GM15510 (cell line): ENCODE data around the gene SMOC1.

Experiments used
- POLR2A ChIP-seq: IDR thresholded peaks from 3 replicates; pipeline ENCODE4 v1.6.1; 2011; ENCODE audit warnings: borderline replicate concordance; ENCODE audit not compliant: insufficient read length; ENCODE audit errors: extremely low read depth

The SMOC1 gene

GRCh38 chr14:70018230-70018629, 139.0 kb downstream of the SMOC1 start:
- TF ChIP-seq POLR2A, result no peak

DNA sequence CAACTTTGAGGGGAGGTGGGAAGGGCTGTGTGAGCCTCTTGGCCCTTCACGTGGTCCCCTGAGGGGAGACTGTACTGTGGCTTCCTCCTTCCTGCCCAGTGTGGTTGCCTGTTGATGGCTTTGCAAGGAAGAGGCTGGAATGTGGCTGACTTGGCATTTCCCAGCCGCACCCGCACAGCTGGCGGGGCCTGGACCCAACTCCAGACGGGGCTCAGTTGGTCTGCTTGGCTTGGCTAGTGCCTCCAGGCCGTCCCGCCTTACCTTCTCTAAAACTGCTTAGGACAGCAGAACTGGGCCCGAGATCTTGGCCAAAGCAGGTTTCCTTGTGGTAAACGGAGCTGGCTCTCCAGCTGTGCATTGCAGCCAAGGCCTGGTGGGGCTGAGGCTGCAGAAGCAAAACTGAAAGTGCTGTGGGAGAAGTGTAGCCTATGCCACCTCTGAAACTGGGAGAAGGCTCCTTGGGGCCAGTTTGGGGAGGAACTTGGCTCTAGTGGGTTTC, 139.5 kb downstream of the SMOC1 start:
- no peak for TF ChIP-seq POLR2A

DNA sequence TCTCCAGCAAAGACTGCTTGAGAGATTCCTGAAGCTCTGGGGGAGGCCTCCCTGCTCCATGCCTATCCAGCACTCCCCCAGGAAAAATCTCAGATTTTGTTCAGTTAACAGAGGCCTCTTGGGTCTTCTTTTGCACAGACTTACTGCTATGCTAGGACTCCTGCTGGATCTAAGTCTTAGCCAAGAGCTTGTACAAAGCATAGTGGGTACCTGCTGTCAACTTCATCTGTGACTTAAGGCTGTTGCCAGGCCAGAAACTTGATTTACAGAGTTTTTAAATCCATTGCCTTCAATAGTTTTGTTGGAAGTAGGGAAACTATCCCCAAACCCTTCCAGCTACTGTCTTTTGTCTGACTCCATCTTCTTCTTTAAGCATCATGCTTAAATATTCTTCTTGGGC, 140.5 kb downstream of the SMOC1 start:
- TF ChIP-seq POLR2A, result no peak

- TF ChIP-seq POLR2A, result no peak
These were observed 141.3 kb downstream of the SMOC1 start for GRCh38 chr14:70020352-70021170.

DNA sequence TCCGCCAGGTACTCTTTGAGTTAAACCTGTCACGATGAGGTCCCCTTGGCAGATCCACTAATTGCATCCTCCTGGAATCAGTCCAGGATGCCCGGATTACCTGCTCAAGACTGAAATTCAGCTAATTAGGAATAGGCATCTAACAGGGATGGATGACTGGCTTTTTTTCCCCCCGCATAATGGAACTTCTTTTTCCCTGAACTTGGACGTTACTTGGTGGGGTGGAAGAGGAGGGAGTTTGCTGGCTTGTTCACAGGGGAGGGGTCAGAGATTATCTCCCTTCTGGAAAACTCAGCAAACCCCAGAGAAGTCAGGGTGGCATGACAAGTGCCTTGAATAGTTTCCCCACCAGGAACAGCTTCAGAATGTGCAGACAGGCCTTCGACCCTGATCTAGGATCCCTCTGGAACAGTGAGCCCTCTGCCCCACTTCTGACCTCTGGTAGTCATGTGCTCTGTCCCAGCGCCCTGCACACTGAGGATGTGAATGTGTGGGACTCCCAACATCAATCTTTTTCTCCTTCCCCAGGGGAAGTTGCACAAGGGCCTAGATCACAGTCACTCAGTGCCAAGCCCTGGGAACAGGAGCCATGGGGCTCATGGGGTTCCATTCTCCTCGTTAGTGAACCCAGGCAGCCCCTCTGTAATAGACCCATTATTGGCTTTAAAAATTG, 142.5 kb downstream of the SMOC1 start:
- no peak for TF ChIP-seq POLR2A

DNA sequence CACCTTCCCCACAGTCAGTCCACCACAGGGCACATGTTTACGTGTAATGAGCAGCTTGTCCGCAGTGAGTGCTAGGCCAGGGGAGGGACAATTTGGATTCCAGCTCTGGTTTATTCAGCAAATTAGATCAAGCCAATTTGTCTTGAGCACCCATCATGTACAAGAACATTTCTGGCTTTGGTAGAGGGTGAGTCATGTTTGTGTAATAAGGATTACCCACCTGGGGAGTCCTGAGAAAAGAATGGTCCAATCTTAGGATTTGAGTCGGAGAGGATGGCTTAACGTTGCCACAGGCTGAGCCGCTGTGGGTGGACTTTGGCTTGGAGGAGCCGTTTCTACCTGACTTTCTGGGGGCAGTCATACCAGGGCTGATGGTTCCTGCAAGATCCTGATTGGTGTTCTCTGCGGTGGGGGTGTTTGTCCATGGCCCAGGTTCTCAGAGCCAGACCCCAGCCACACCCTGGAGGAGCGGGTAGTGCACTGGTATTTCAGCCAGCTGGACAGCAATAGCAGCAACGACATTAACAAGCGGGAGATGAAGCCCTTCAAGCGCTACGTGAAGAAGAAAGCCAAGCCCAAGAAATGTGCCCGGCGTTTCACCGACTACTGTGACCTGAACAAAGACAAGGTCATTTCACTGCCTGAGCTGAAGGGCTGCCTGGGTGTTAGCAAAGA, 143.7 kb downstream of the SMOC1 start:
- no peak for TF ChIP-seq POLR2A

- TF ChIP-seq POLR2A, result no peak
These were observed 144.7 kb downstream of the SMOC1 start for GRCh38 chr14:70023871-70024270.

GRCh38 chr14:70027785-70028428, 148.7 kb downstream of the SMOC1 start:
- TF ChIP-seq POLR2A, result no peak

GRCh38 chr14:70029296-70030132, 150.3 kb downstream of the SMOC1 start:
- no peak for TF ChIP-seq POLR2A

DNA sequence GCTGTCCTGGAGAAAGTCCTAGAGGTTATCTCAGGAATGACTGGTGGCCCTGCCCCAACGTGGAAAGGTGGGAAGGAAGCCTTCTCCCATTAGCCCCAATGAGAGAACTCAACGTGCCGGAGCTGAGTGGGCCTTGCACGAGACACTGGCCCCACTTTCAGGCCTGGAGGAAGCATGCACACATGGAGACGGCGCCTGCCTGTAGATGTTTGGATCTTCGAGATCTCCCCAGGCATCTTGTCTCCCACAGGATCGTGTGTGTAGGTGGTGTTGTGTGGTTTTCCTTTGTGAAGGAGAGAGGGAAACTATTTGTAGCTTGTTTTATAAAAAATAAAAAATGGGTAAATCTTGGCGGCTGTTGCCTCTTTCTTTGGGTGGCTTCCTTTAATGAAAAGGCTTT, 152.8 kb downstream of the SMOC1 start:
- no peak for TF ChIP-seq POLR2A

DNA sequence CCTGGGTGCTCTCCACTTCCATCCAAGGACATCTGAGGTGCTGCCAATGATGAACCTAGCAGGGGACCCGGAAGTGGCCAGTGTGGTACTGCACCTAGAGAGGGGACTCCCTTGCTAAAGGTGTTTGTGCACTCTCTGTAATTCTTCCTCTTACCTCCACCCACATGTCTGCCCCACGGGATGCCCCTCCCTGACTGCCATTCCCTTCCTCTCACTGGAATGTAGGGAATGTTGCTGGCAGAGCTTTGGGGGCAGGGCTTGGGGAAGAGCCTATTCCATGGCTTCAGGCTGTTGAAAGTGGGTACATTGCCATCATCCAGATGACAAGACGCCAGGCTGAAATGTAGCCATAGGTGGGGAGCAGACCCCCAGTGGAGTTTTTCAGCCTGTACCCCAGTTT, 153.2 kb downstream of the SMOC1 start:
- no peak for TF ChIP-seq POLR2A

DNA sequence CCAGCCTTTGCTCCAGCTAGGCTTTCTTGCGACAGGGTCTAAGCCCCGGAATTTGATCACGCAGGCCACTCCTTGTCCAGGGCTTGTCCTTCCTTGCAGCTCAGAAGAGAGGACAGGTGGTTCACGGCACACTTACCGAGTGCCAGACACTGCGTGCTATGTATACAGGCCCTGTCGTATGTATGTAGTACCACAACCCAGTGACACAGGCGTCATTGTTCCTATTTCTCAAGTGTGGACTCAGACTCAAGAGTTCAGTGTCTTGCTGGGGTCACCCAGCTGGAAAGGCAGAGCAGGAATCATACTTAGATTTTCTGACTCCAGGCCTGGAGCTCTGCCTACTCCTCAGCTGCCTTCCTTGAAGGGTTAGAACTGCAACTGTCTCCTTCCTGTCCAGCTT, 153.9 kb downstream of the SMOC1 start:
- TF ChIP-seq POLR2A, result no peak

DNA sequence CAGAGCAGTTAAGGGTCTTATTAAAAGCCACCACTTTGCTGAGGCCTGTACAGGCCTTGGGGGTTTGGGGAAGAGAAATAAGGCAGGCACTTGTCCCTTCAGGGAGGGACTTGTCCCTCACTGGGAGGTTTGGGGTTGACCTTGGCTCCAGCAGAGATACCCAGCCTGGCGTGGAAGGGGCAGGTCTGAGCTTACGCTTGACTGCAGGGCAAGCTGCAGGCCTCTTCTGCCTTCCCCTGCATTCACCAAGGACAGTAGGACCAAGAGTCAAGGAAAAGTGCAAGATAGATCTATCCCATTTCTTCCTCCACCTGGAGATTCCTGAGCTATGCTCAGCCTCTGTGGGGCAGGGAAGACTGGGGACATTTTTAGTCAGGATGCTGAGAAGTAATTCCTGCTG, 154.3 kb downstream of the SMOC1 start:
- no peak for TF ChIP-seq POLR2A

- no peak for TF ChIP-seq POLR2A
These were observed 155.0 kb downstream of the SMOC1 start for GRCh38 chr14:70034257-70034656.
